ENCODE results near the gene THPO.

Gene THPO

GRCh38 chr3:184339001-184339400, 39.0 kb downstream of the THPO start:
- Histone ChIP-seq H3K4me1 (ENCODE audit: insufficient read depth, low read length, severe bottlenecking) (peaks cover 16% of the 10 kb centered on the region), H2AFZ (ENCODE audit: low read length) (no peak overlapping the region), H3K9ac (ENCODE audit: low read length) (no peak overlapping the region), H3K27me3 (ENCODE audit: insufficient read depth, low read length) (no peaks in the 10 kb centered on the region; the same call in 1 of the 2 replicates), H4K20me1 (ENCODE audit: insufficient read depth, low read length) (no peaks in the 10 kb centered on the region), H3K9me2 (ENCODE audit: low read depth, low read length) (no peaks in the 10 kb centered on the region), H3K4me2 (ENCODE audit: low read length) (no peak overlapping the region), H3K36me3 (ENCODE audit: insufficient read depth, low read length) (peaks cover 15% of the 10 kb centered on the region), H3K9me3 (ENCODE audit: low read length) (no peaks in the 10 kb centered on the region), H3K79me2 (ENCODE audit: insufficient read depth, low read length) (no peaks in the 10 kb centered on the region), H3K27ac (ENCODE audit: low read depth, low read length, poor library complexity, severe bottlenecking) (no peak overlapping the region), H3F3A (ENCODE audit: insufficient read depth, low read length) (peaks cover 11% of the 10 kb centered on the region; the same call in 1 of the 2 replicates), H3K4me3 (ENCODE audit: low read depth, low read length, poor library complexity, severe bottlenecking) (no peak overlapping the region)
- TF ChIP-seq EZH2 (IDR thresholded peaks at IDR 0.05; ENCODE audit: borderline replicate concordance, low read length) = no peak
- TF ChIP-seq CTCF (IDR thresholded peaks at IDR 0.05; ENCODE audit: low read length) = no peak

GRCh38 chr3:184338511-184338945, 39.5 kb downstream of the THPO start:
- H3F3A ChIP-seq (ENCODE audit: insufficient read depth, low read length) = peaks cover 15% of the 10 kb centered on the region; the same call in 1 of the 2 replicates
- H3K36me3 ChIP-seq (ENCODE audit: insufficient read depth, low read length) = peaks cover 20% of the 10 kb centered on the region
- no peak overlapping the region for H3K4me3 ChIP-seq (ENCODE audit: low read depth, low read length, poor library complexity, severe bottlenecking)
- no peaks in the 10 kb centered on the region for H3K79me2 ChIP-seq (ENCODE audit: insufficient read depth, low read length)
- H3K9me3 ChIP-seq (ENCODE audit: low read length) = no peaks in the 10 kb centered on the region
- no peaks in the 10 kb centered on the region for H4K20me1 ChIP-seq (ENCODE audit: insufficient read depth, low read length)
- H2AFZ ChIP-seq (ENCODE audit: low read length) = no peak overlapping the region
- H3K4me1 ChIP-seq (ENCODE audit: insufficient read depth, low read length, severe bottlenecking) = peaks cover 16% of the 10 kb centered on the region
- no peak for TF ChIP-seq EZH2 (IDR thresholded peaks at IDR 0.05; ENCODE audit: borderline replicate concordance, low read length)
- TF ChIP-seq CTCF (IDR thresholded peaks at IDR 0.05; ENCODE audit: low read length) = no peak
- no peak overlapping the region for H3K27ac ChIP-seq (ENCODE audit: low read depth, low read length, poor library complexity, severe bottlenecking)
- no peaks in the 10 kb centered on the region for H3K9me2 ChIP-seq (ENCODE audit: low read depth, low read length)
- no peak overlapping the region for H3K4me2 ChIP-seq (ENCODE audit: low read length)
- no peaks in the 10 kb centered on the region; the same call in 1 of the 2 replicates for H3K27me3 ChIP-seq (ENCODE audit: insufficient read depth, low read length)
- H3K9ac ChIP-seq (ENCODE audit: low read length) = no peak overlapping the region

- H3F3A ChIP-seq (ENCODE audit: insufficient read depth, low read length) = peaks cover 19% of the 10 kb centered on the region; the same call in 1 of the 2 replicates
- H3K79me2 ChIP-seq (ENCODE audit: insufficient read depth, low read length) = no peaks in the 10 kb centered on the region
- no peak overlapping the region for H2AFZ ChIP-seq (ENCODE audit: low read length)
- H3K27ac ChIP-seq (ENCODE audit: low read depth, low read length, poor library complexity, severe bottlenecking) = no peak overlapping the region
- TF ChIP-seq EZH2 (IDR thresholded peaks at IDR 0.05; ENCODE audit: borderline replicate concordance, low read length) (no peak), CTCF (IDR thresholded peaks at IDR 0.05; ENCODE audit: low read length) (no peak)
- no peak overlapping the region for H3K4me3 ChIP-seq (ENCODE audit: low read depth, low read length, poor library complexity, severe bottlenecking)
- peaks cover 16% of the 10 kb centered on the region for H3K4me1 ChIP-seq (ENCODE audit: insufficient read depth, low read length, severe bottlenecking)
- H4K20me1 ChIP-seq (ENCODE audit: insufficient read depth, low read length) = no peaks in the 10 kb centered on the region
- no peak overlapping the region for H3K4me2 ChIP-seq (ENCODE audit: low read length)
- no peaks in the 10 kb centered on the region; the same call in 1 of the 2 replicates for H3K27me3 ChIP-seq (ENCODE audit: insufficient read depth, low read length)
- H3K9ac ChIP-seq (ENCODE audit: low read length) = no peak overlapping the region
- no peaks in the 10 kb centered on the region for H3K9me2 ChIP-seq (ENCODE audit: low read depth, low read length)
- no peaks in the 10 kb centered on the region for H3K9me3 ChIP-seq (ENCODE audit: low read length)
- H3K36me3 ChIP-seq (ENCODE audit: insufficient read depth, low read length) = peaks cover 25% of the 10 kb centered on the region
Observed at GRCh38 chr3:184337981-184338380, 40.0 kb downstream of the THPO start.
